Activated B cell treated with CpG ODN at 0.5 μM for 24 hours (primary cell): ENCODE measurements around the gene PLN. TPM values are rescaled to one million over a fixed set of nuclear protein-coding genes. Genes with fewer than 3 reads are reported as not detected.

Experiments used
- ATAC-seq: fragments of 200-7000 bp; cut with Tn5 transposase; one replicate; pipeline ENCODE4 v1.10.0; 2021; ENCODE audit warnings: low read depth, mild to moderate bottlenecking, moderate library complexity
- CTCF ChIA-PET: fragments of 350-600 bp; sonication (Branson Sonifier 250); formaldehyde crosslinking; loops from one replicate; lab custom pipeline; 2021; ENCODE audit warnings: antibody characterized with exemption; lab: Charles Lee
- POLR2A ChIA-PET: fragments of 350-600 bp; sonication (Branson Sonifier 250); formaldehyde crosslinking; loops from one replicate; lab custom pipeline; 2021; ENCODE audit warnings: antibody characterized with exemption; lab: Charles Lee
- DNase-seq: peaks from one replicate; pipeline ENCODE4 v3.0.0; 2022
- H3K27ac Mint-ChIP-seq: one replicate; pipeline ENCODE4 v1.8.0; 2020; ENCODE audit warnings: mixed read lengths
- H3K27me3 Mint-ChIP-seq: one replicate; pipeline ENCODE4 v1.8.0; 2021; ENCODE audit warnings: mixed read lengths
- H3K36me3 Mint-ChIP-seq: one replicate; pipeline ENCODE4 v1.8.0; 2021; ENCODE audit warnings: low read depth, mixed read lengths
- H3K4me1 Mint-ChIP-seq: one replicate; pipeline ENCODE4 v1.8.0; 2021; ENCODE audit warnings: mixed read lengths
- H3K4me3 Mint-ChIP-seq: one replicate; pipeline ENCODE4 v1.8.0; 2020; ENCODE audit warnings: mild to moderate bottlenecking, mixed read lengths
- H3K9me3 Mint-ChIP-seq: one replicate; pipeline ENCODE4 v1.8.0; 2020; ENCODE audit warnings: mixed read lengths
- intact Hi-C: fragments of 100-400 bp; cut with micrococcal nuclease; formaldehyde crosslinking; loops from one replicate; pipeline ENCODE4 v1.15.1; 2024
- total RNA-seq: library from RNA; stranded (reverse); gene quantifications from 2 replicates; pipeline ENCODE4 v1.2.3, GENCODE V29; 2022
- TF ChIP-seq, protein P1 (sequence below): fragments of 200-600 bp; IDR thresholded peaks from one replicate; pipeline ENCODE4 v1.8.0; 2022; ENCODE audit warnings: antibody characterized with exemption, mild to moderate bottlenecking

PLN gene
- total RNA-seq, 1 donor from 2014 or later: not detected

DNA sequence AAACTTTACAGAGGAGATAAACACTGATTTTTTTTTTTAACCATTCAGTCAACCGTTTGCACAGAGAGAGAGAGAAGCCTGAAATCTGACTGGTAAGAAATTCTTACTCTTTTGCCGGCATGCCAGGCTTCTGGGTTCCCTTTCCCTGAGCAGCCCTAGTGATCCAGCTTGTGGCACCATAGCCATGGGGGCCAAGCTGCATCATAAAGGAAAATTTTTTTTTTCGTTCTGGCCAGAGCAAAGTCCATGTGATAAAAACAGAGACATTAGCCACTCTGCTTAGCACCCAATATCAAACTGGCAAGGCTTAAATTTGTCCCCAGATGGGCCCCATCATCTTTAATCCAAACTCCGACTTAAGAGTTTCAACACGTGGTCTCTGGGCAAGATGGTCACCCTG is 58.8 kb downstream of the PLN start:
- intact Hi-C loops: no loop called here
- TF ChIP-seq, protein P1, sequence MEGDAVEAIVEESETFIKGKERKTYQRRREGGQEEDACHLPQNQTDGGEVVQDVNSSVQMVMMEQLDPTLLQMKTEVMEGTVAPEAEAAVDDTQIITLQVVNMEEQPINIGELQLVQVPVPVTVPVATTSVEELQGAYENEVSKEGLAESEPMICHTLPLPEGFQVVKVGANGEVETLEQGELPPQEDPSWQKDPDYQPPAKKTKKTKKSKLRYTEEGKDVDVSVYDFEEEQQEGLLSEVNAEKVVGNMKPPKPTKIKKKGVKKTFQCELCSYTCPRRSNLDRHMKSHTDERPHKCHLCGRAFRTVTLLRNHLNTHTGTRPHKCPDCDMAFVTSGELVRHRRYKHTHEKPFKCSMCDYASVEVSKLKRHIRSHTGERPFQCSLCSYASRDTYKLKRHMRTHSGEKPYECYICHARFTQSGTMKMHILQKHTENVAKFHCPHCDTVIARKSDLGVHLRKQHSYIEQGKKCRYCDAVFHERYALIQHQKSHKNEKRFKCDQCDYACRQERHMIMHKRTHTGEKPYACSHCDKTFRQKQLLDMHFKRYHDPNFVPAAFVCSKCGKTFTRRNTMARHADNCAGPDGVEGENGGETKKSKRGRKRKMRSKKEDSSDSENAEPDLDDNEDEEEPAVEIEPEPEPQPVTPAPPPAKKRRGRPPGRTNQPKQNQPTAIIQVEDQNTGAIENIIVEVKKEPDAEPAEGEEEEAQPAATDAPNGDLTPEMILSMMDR: no peak
- no peak overlapping the region for H3K4me3 Mint-ChIP-seq
- ChIA-PET POLR2A (no interaction called here), CTCF (interaction anchor here (1.3 kb wide), 1 partner anchor 41 kb away, joined by 3 read pairs; no protein-coding TSS in a partner anchor)
- peaks cover 11% of the 10 kb centered on the region for H3K4me1 Mint-ChIP-seq
- H3K27ac Mint-ChIP-seq: no peak overlapping the region
- ATAC-seq: no peak
- no peak for DNase-seq
- peaks cover 1% of the 10 kb centered on the region for H3K9me3 Mint-ChIP-seq
- no peaks in the 10 kb centered on the region for H3K27me3 Mint-ChIP-seq
- peaks cover 29% of the 10 kb centered on the region for H3K36me3 Mint-ChIP-seq

Other genes with a start within 250 kb of the PLN start
- gene CEP85L, start 103.3 kb downstream of the PLN start, total RNA-seq: 14.6 and 21.8 TPM in 2 replicates